IMR-90 (cell line): ENCODE measurements around the gene KRTAP5-6. TPM values are rescaled to one million over a fixed set of nuclear protein-coding genes. Genes with fewer than 3 reads are reported as not detected.

Source experiments
- ATAC-seq: fragments of 200-7000 bp; cut with Tn5 transposase; 2 replicates; pipeline ENCODE4 v1.9.1; 2020; ENCODE audit warnings: low read depth, mild to moderate bottlenecking, moderate library complexity
- BruUV-seq: library from RNA; stranded (reverse); fragments of 400-500 nt; replicated peaks from 2 replicates; lab custom pipeline; 2021; lab: Mats Ljungman, UMichigan
- CTCF ChIA-PET: fragments of 300-600 bp; formaldehyde crosslinking; extraction: SDS; loops from one replicate; lab custom pipeline; 2021; ENCODE audit warnings: antibody characterized with exemption; lab: Yijun Ruan, JAX
- POLR2A ChIA-PET: fragments of 300-600 bp; sonication (Branson Sonifier 250); formaldehyde crosslinking; loops from one replicate; lab custom pipeline; 2022; ENCODE audit warnings: antibody characterized with exemption; ENCODE audit not compliant: unreplicated experiment; lab: Charles Lee
- DNase-seq: peaks from one replicate; pipeline ENCODE4 v3.0.0; 2013
- H2AFZ ChIP-seq: replicated peaks from 2 replicates; pipeline ENCODE3; 2013; ENCODE audit warnings: low read length, mild to moderate bottlenecking; ENCODE audit not compliant: poor library complexity
- H2AK5ac ChIP-seq: 2 replicates; pipeline ENCODE4 v1.6.1; 2013; ENCODE audit warnings: low read depth, low read length, inconsistent platforms
- H2AK9ac ChIP-seq: replicated peaks from 2 replicates; pipeline ENCODE3; 2013; ENCODE audit warnings: mild to moderate bottlenecking, low read depth, low read length, moderate library complexity; ENCODE audit not compliant: poor library complexity
- H2BK120ac ChIP-seq: 2 replicates; pipeline ENCODE4 v1.6.1; 2013; ENCODE audit warnings: low read depth, low read length, inconsistent platforms
- H2BK15ac ChIP-seq: 3 replicates; pipeline ENCODE4 v1.6.1; 2013; ENCODE audit warnings: low read depth, low read length, inconsistent platforms
- H2BK20ac ChIP-seq: 2 replicates; pipeline ENCODE4 v1.6.1; 2013; ENCODE audit warnings: low read depth, mild to moderate bottlenecking, inconsistent platforms, low read length, moderate library complexity
- H2BK5ac ChIP-seq: 2 replicates; pipeline ENCODE4 v1.6.1; 2013; ENCODE audit warnings: mild to moderate bottlenecking, low read depth, low read length, inconsistent platforms; ENCODE audit not compliant: poor library complexity, severe bottlenecking
- H3K14ac ChIP-seq: replicated peaks from 2 replicates; pipeline ENCODE4 v1.6.1; 2013; ENCODE audit warnings: low read depth, low read length, inconsistent platforms
- H3K18ac ChIP-seq: 2 replicates; pipeline ENCODE4 v1.6.1; 2013; ENCODE audit warnings: low read depth, low read length, control low read depth
- H3K23ac ChIP-seq: 2 replicates; pipeline ENCODE4 v1.6.1; 2013; ENCODE audit warnings: low read depth, low read length, inconsistent platforms
- H3K27ac ChIP-seq: 2 replicates; pipeline ENCODE4 v1.5.1; 2013; ENCODE audit warnings: mild to moderate bottlenecking, control low read depth, low read length; ENCODE audit not compliant: insufficient read depth
- H3K27me3 ChIP-seq: 2 replicates; pipeline ENCODE4 v1.6.1; 2013; ENCODE audit warnings: low read length; ENCODE audit not compliant: control insufficient read depth, insufficient read depth
- H3K36me3 ChIP-seq: 2 replicates; pipeline ENCODE4 v1.6.1; 2013; ENCODE audit warnings: low read length, mixed read lengths; ENCODE audit not compliant: control insufficient read depth, insufficient read depth
- H3K4ac ChIP-seq: 2 replicates; pipeline ENCODE4 v1.6.1; 2013; ENCODE audit warnings: low read depth, low read length, inconsistent platforms
- H3K4me1 ChIP-seq: 2 replicates; pipeline ENCODE4 v1.6.1; 2013; ENCODE audit warnings: low read length, mixed read lengths; ENCODE audit not compliant: control insufficient read depth, insufficient read depth
- H3K4me2 ChIP-seq: 2 replicates; pipeline ENCODE4 v1.6.1; 2013; ENCODE audit warnings: low read depth, mild to moderate bottlenecking, control low read depth, low read length, moderate library complexity
- H3K4me3 ChIP-seq: 2 replicates; pipeline ENCODE4 v1.5.1; 2013; ENCODE audit warnings: low read depth, mild to moderate bottlenecking, control low read depth, low read length, moderate library complexity; ENCODE audit not compliant: insufficient read depth
- H3K56ac ChIP-seq: 2 replicates; pipeline ENCODE4 v1.6.1; 2013; ENCODE audit warnings: low read length, inconsistent platforms; ENCODE audit not compliant: insufficient read depth; ENCODE audit errors: extremely low read depth
- H3K79me1 ChIP-seq, 2 experiments: 2 replicates each; pipeline ENCODE4 v1.6.1; 2013; ENCODE audit warnings: low read length in 2 of 2, inconsistent platforms in 1 of 2, low read depth in 1 of 2
- H3K9ac ChIP-seq: 2 replicates; pipeline ENCODE4 v1.6.1; 2013; ENCODE audit warnings: low read depth, low read length, control low read depth
- H3K9me1 ChIP-seq: 2 replicates; pipeline ENCODE4 v1.6.1; 2013; ENCODE audit warnings: low read length, inconsistent platforms; ENCODE audit not compliant: insufficient read depth
- H3K9me3 ChIP-seq: 2 replicates; pipeline ENCODE4 v1.6.1; 2013; ENCODE audit warnings: low read length; ENCODE audit not compliant: control insufficient read depth, insufficient read depth
- H4K20me1 ChIP-seq: 2 replicates; pipeline ENCODE4 v1.6.1; 2013; ENCODE audit warnings: low read length, inconsistent platforms; ENCODE audit not compliant: insufficient read depth
- H4K5ac ChIP-seq: 2 replicates; pipeline ENCODE4 v1.6.1; 2013; ENCODE audit warnings: mild to moderate bottlenecking, low read depth, low read length, control low read depth
- H4K8ac ChIP-seq, 2 experiments: 2 replicates each; pipeline ENCODE4 v1.6.1; 2013; ENCODE audit warnings: low read depth in 2 of 2, low read length in 2 of 2, control low read depth in 1 of 2, inconsistent platforms in 1 of 2
- H4K91ac ChIP-seq: 2 replicates; pipeline ENCODE4 v1.6.1; 2013; ENCODE audit warnings: low read depth, low read length, inconsistent platforms; ENCODE audit not compliant: insufficient read depth
- BHLHE40 ChIP-seq: fragments of 150-350 bp; IDR thresholded peaks from 2 replicates; pipeline ENCODE4 v1.6.1; 2016; ENCODE audit warnings: mild to moderate bottlenecking, low read depth, low read length
- CHD1 ChIP-seq: IDR thresholded peaks from 2 replicates; pipeline ENCODE4 v1.6.1; 2012; ENCODE audit warnings: low read depth, low read length, improper control_type of control experiment
- CTCF ChIP-seq: conservative IDR thresholded peaks from 2 replicates; pipeline ENCODE4 v1.5.1; 2012; ENCODE audit warnings: mild to moderate bottlenecking, low read depth, low read length, improper control_type of control experiment
- FOS ChIP-seq: fragments of 150-350 bp; IDR thresholded peaks from 2 replicates; pipeline ENCODE4 v1.6.1; 2016; ENCODE audit warnings: low read depth, low read length
- MAFK ChIP-seq: IDR thresholded peaks from 2 replicates; pipeline ENCODE4 v1.6.1; 2012; ENCODE audit warnings: low read depth, low read length, improper control_type of control experiment
- MAZ ChIP-seq: IDR thresholded peaks from 2 replicates; pipeline ENCODE4 v1.6.1; 2012; ENCODE audit warnings: low read depth, mild to moderate bottlenecking, low read length, improper control_type of control experiment, moderate library complexity, borderline replicate concordance
- MXI1 ChIP-seq: IDR thresholded peaks from 2 replicates; pipeline ENCODE4 v1.6.1; 2012; ENCODE audit warnings: low read depth, mild to moderate bottlenecking, low read length, moderate library complexity, borderline replicate concordance
- NFE2L2 ChIP-seq: fragments of 150-350 bp; IDR thresholded peaks from 2 replicates; pipeline ENCODE4 v1.6.1; 2016; ENCODE audit warnings: low read depth, mild to moderate bottlenecking, low read length
- POLR2A ChIP-seq: IDR thresholded peaks from 2 replicates; pipeline ENCODE4 v1.6.1; 2012; ENCODE audit warnings: mild to moderate bottlenecking, low read depth, low read length
- RAD21 ChIP-seq: IDR thresholded peaks from 2 replicates; pipeline ENCODE4 v1.6.1; 2012; ENCODE audit warnings: low read length, improper control_type of control experiment
- RCOR1 ChIP-seq: IDR thresholded peaks from 2 replicates; pipeline ENCODE4 v1.6.1; 2012; ENCODE audit warnings: mild to moderate bottlenecking, low read length, improper control_type of control experiment; ENCODE audit not compliant: insufficient replicate concordance
- RFX5 ChIP-seq: IDR thresholded peaks from 2 replicates; pipeline ENCODE4 v1.8.0; 2012; ENCODE audit warnings: low read depth, mild to moderate bottlenecking, low read length, moderate library complexity
- SMC3 ChIP-seq: fragments of 150-350 bp; IDR thresholded peaks from 2 replicates; pipeline ENCODE4 v1.6.1; 2016; ENCODE audit warnings: low read depth, mild to moderate bottlenecking, antibody characterized with exemption, low read length, moderate library complexity
- USF2 ChIP-seq: fragments of 150-350 bp; IDR thresholded peaks from 2 replicates; pipeline ENCODE4 v1.6.1; 2017; ENCODE audit warnings: mild to moderate bottlenecking, antibody characterized with exemption, low read length, low read depth
- WGBS, 2 experiments: methylation state at CpG; one replicate each; pipeline versions ENCODE4 v1.1.5 to v1.1.7; 2013; ENCODE audit warnings: missing lambda C conversion rate in 2 of 2; ENCODE audit not compliant: insufficient read length in 1 of 2; ENCODE audit errors: extremely low coverage in 2 of 2; 5-methylcytosine and 5-hydroxymethylcytosine counted together
- dilution Hi-C: fragments of 300-500 bp; cut with HindIII; formaldehyde crosslinking; loops from one replicate; pipeline ENCODE4 v1.14.3; 2018; ENCODE audit warnings: low sequenced_read_pairs; ENCODE audit not compliant: unreplicated experiment
- in situ Hi-C: fragments of 300-500 bp; cut with MboI; formaldehyde crosslinking; loops from 3 replicates; pipeline ENCODE4 v1.14.3; 2019; ENCODE audit warnings: low sequenced_read_pairs, inconsistent platforms, mixed read lengths
- intact Hi-C: fragments of 100-400 bp; cut with micrococcal nuclease; formaldehyde crosslinking; loops from 2 replicates; pipeline ENCODE4 v1.10.0; 2022
- polyA plus RNA-seq, 3 experiments: library from polyadenylated mRNA; depleted of rRNA; stranded (reverse); fragments of >200 nt; gene quantifications; 2 replicates each; pipeline ENCODE4 v1.2.3, GENCODE V29; 2012; ENCODE audit warnings: low replicate concordance in 1 of 3
- total RNA-seq: library from RNA; depleted of rRNA; stranded (reverse); fragments of >200 nt; gene quantifications from 2 replicates; pipeline ENCODE4 v1.2.3, GENCODE V29; 2012
- TF ChIP-seq, protein P1 (sequence below): fragments of 150-350 bp; IDR thresholded peaks from 2 replicates; pipeline ENCODE4 v1.6.1; 2016; ENCODE audit warnings: low read depth, mild to moderate bottlenecking, low read length, moderate library complexity, borderline replicate concordance

The KRTAP5-6 gene
- total and polyA plus RNA-seq, 2 of the 4 experiments (the other 2 are of a cell fraction), result not detected

GRCh38 chr11:1739576-1739975 lies 42.6 kb downstream of the KRTAP5-6 start:
- no peak overlapping the region for H3K27ac ChIP-seq
- ATAC-seq (no peak), DNase-seq (no peak)
- no peak overlapping the region for H3K56ac ChIP-seq
- H3K36me3 ChIP-seq, result no peaks in the 10 kb centered on the region
- no peak overlapping the region for H4K91ac ChIP-seq
- H2BK15ac ChIP-seq, result no peak overlapping the region
- in situ Hi-C loops (no loop called here), dilution Hi-C loops (no loop called here), intact Hi-C loops (no loop called here)
- no peak overlapping the region for H4K5ac ChIP-seq
- no peak overlapping the region for H4K8ac ChIP-seq
- no peak overlapping the region for H2AK5ac ChIP-seq
- H3K9me1 ChIP-seq, result no peaks in the 10 kb centered on the region
- no peak overlapping the region for H2BK120ac ChIP-seq
- H3K4me3 ChIP-seq, result no peak overlapping the region
- TF ChIP-seq MAFK (no peak), BHLHE40 (no peak), CHD1 (no peak), NFE2L2 (no peak), CTCF (no peak), RAD21 (no peak), FOS (no peak), RFX5 (no peak), MXI1 (no peak), MAZ (no peak), POLR2A (no peak), RCOR1 (no peak), USF2 (no peak), SMC3 (no peak)
- TF ChIP-seq, protein P1, sequence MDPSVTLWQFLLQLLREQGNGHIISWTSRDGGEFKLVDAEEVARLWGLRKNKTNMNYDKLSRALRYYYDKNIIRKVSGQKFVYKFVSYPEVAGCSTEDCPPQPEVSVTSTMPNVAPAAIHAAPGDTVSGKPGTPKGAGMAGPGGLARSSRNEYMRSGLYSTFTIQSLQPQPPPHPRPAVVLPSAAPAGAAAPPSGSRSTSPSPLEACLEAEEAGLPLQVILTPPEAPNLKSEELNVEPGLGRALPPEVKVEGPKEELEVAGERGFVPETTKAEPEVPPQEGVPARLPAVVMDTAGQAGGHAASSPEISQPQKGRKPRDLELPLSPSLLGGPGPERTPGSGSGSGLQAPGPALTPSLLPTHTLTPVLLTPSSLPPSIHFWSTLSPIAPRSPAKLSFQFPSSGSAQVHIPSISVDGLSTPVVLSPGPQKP, result no peak
- no peak overlapping the region for H3K9ac ChIP-seq
- H3K23ac ChIP-seq, result no peak overlapping the region
- 70% methylated on average over 6 of the region's 8 CpGs; no CpG with 5 or more reads in 1 of the 2 experiments for WGBS, 2 experiments
- CTCF ChIA-PET, result no interaction called here
- no peak overlapping the region for H2BK5ac ChIP-seq
- H3K4me2 ChIP-seq, result no peak overlapping the region
- H3K18ac ChIP-seq, result no peak overlapping the region
- H2AFZ ChIP-seq, result no peak overlapping the region
- H4K20me1 ChIP-seq, result no peaks in the 10 kb centered on the region
- H3K14ac ChIP-seq, result no peak overlapping the region
- H3K4me1 ChIP-seq, result no peaks in the 10 kb centered on the region
- no peak overlapping the region for H3K4ac ChIP-seq
- no peak overlapping the region for H2AK9ac ChIP-seq
- BruUV-seq, result no TSS peak
- POLR2A ChIA-PET, result no interaction called here
- H3K79me1 ChIP-seq, result no peaks in the 10 kb centered on the region
- peaks cover 40% of the 10 kb centered on the region for H3K27me3 ChIP-seq
- H2BK20ac ChIP-seq, result no peak overlapping the region
- H3K9me3 ChIP-seq, result peaks cover 17% of the 10 kb centered on the region
